Endothelial cell of umbilical vein (primary cell): ENCODE data around the gene BMAL2.

Source experiments
- CTCF ChIP-seq, 2 donors: IDR thresholded peaks; 1 replicate in 1 of 2; 2 replicates in 1 of 2; pipeline ENCODE4 v1.5.1; 2011; ENCODE audit warnings: low read length in 2 of 2, mild to moderate bottlenecking in 2 of 2, moderate library complexity in 2 of 2, control low read depth in 1 of 2, inconsistent platforms in 1 of 2, low read depth in 1 of 2; ENCODE audit not compliant: insufficient read depth in 1 of 2; ENCODE audit errors: extremely low read depth in 1 of 2
- POLR2A ChIP-seq: IDR thresholded peaks from 2 replicates; pipeline ENCODE4 v1.6.1; 2012; ENCODE audit warnings: low read depth, mild to moderate bottlenecking, control low read depth, low read length
- TF ChIP-seq, protein P1 (sequence below): IDR thresholded peaks from 2 replicates; pipeline ENCODE4 v1.6.1; 2011; ENCODE audit not compliant: insufficient read depth, insufficient read length

DNA sequence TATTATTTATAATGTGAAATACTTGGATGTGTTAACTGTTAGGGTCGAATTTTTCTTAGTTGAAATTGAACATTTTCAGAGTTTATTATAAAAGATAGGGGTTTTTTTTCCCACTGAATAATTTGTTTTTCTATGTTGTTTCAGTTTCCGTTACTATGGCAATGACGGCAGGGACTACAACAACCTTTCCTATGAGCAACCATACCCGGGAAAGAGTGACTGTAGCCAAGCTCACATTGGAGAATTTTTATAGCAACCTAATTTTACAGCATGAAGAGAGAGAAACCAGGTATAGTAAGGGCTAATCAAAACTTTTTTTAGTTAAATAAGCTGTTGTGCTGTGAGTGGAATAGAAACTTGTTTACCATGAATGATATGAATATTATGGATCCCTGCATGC lies 35.1 kb upstream of the BMAL2 start:
- TF ChIP-seq, protein P1, sequence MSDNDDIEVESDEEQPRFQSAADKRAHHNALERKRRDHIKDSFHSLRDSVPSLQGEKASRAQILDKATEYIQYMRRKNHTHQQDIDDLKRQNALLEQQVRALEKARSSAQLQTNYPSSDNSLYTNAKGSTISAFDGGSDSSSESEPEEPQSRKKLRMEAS, result no peak
- no peak for TF ChIP-seq CTCF (IDR thresholded peaks at IDR 0.05; ENCODE audit: extremely low read depth in 1 of 2, insufficient read depth in 1 of 2, low read depth in 1 of 2, low read length in 2 of 2)
- no peak for TF ChIP-seq POLR2A
